ENCODE data around the gene VPS18.
A peak's percentile ranks its signal among the peaks of the same experiment; 100 is the strongest.

VPS18 gene

DNA sequence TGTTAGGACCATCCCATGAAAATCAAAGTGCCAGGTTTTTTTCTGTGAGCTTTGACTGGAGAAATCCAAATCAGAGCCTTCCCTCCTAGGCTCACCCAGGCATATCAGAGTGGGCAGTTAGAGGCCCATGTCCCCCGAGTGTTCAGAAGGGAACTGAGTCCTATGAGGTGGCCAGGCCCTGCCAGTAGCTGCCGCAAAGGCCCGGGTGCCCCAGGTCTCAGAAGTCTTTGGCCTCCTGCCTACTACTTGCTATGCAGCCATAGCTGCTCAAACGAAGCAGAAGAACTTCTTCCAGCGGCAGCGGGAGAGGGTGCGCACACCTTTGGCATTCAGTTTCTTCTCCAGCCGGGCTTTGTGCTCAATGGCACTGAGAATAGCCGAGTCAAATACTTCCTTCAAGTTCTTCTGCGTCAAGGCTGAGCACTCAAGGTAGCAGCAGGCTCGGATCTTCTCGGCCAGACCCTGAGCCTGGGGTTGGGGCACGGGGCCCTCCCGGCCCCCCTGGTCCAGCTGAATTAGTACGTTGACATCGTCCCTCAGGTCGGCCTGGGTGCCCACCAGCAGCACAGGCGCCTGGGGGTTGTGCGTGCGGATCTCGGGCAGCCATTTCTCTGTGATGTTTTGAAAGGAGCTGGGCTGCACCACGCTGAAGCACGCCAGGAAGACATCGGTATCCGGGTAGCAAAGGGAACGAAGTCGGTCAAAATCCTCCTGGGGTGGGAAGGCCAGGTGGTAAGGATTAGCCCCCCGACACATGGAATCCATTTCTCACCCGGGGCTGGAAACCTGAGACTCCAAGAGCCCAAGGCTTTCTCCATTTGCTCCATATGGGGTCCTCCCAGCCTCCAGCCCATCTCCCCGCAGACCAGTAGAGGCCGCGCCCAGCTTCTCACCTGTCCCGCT, 21.2 kb upstream of the VPS18 start:
- Histone ChIP-seq H3K4me3 (ENCODE audit: low read depth, low read length) (peak overlapping the region; percentile 59), H3K27me3 (no peaks in the 10 kb centered on the region), H3K4me1 (no peaks in the 10 kb centered on the region), H3K9me3 (no peaks in the 10 kb centered on the region), H3K36me3 (no peaks in the 10 kb centered on the region)
- DNase-seq: no peak
- no peak for TF ChIP-seq CTCF (IDR thresholded peaks at IDR 0.05; ENCODE audit: low read depth, low read length)

- no peaks in the 10 kb centered on the region for H3K27me3 ChIP-seq
- peak; percentile 85 for DNase-seq
- H3K4me1 ChIP-seq: no peaks in the 10 kb centered on the region
- no peaks in the 10 kb centered on the region for H3K9me3 ChIP-seq
- TF ChIP-seq CTCF (IDR thresholded peaks at IDR 0.05; ENCODE audit: low read depth, low read length): peak; percentile 39
- H3K36me3 ChIP-seq: no peaks in the 10 kb centered on the region
- H3K4me3 ChIP-seq (ENCODE audit: low read depth, low read length): peak within 1 kb of the TSS; percentile 59
Observed at GRCh38 chr15:40873694-40874561, 20.3 kb upstream of the VPS18 start, which contains the start of gene RHOV. Gene RHOV (minus strand): TSS chr15:40874234. CDS start chr15:40874139, 95 bp downstream.

DNA sequence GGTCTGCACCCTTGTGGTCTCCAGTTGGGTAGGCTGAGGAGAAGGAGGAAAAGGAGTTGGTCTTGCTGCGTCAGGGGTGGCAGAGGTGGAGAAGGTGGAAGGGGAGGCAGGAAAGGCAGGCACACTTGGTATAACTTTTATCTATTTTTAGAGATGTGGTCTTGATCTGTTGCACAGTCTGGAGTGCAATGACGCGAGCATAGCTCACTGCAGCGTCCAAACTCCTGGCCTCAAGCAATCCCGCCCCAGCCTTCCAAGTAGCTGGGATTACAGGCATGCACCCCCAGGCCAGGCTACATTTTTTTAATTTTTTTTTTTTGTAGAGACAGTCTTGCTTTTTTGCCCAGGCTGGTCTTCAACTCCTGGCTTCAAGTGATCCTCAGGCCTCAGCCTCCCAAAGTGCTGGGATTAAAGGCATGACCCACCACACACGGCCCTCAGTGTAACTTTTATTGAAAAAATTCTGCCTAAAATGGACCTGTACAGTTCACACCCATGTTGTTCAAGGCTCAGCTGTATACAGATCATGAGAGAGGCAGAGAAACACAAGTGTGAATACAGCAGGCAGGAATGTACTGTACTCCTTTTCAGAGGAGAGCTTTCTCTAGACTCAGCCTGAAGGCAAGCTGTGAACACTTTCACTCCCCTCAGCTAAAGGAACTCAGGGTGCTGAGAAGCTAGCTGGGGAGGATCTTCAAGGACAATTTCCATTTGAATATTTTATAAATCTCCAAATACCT, 18.1 kb upstream of the VPS18 start:
- Histone ChIP-seq H3K9me3 (no peaks in the 10 kb centered on the region), H3K27me3 (no peaks in the 10 kb centered on the region), H3K4me3 (ENCODE audit: low read depth, low read length) (no peak overlapping the region), H3K4me1 (no peaks in the 10 kb centered on the region), H3K36me3 (no peaks in the 10 kb centered on the region)
- DNase-seq: no peak
- no peak for TF ChIP-seq CTCF (IDR thresholded peaks at IDR 0.05; ENCODE audit: low read depth, low read length)

- TF ChIP-seq CTCF (IDR thresholded peaks at IDR 0.05; ENCODE audit: low read depth, low read length): no peak
- Histone ChIP-seq H3K36me3 (no peaks in the 10 kb centered on the region), H3K27me3 (no peaks in the 10 kb centered on the region), H3K9me3 (no peaks in the 10 kb centered on the region), H3K4me1 (no peaks in the 10 kb centered on the region), H3K4me3 (ENCODE audit: low read depth, low read length) (no peak overlapping the region)
- no peak for DNase-seq
Observed at GRCh38 chr15:40877694-40878093, 16.6 kb upstream of the VPS18 start.

DNA sequence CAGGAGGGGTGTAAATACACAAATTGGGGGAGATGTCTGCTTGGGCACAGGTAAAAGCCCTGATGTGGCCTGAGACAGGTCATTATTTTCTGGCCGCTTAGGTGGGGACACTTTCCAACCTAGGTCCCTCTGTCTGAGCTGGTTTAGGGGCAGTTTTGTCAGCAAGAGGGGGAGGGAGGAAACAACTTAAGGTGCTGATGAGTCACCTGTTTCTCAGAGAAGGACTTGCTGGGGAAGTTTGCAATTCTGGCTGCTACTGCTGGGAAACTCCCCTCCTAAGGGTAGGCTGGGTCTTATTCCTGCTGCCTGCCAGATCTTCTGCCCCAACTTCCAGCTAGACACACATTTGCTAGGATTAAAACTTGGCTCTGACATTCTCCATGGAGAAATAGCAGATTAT, 15.5 kb upstream of the VPS18 start:
- H3K4me1 ChIP-seq: no peaks in the 10 kb centered on the region
- no peak for DNase-seq
- TF ChIP-seq CTCF (IDR thresholded peaks at IDR 0.05; ENCODE audit: low read depth, low read length): no peak
- H3K27me3 ChIP-seq: no peaks in the 10 kb centered on the region
- no peak overlapping the region for H3K4me3 ChIP-seq (ENCODE audit: low read depth, low read length)
- no peaks in the 10 kb centered on the region for H3K9me3 ChIP-seq
- no peaks in the 10 kb centered on the region for H3K36me3 ChIP-seq

Data from BE2C (cell line).